HG02610 (cell line): Measurements from ENCODE around the gene ZFAND3.

Experiments used
- ATAC-seq: cut with Tn5 transposase; IDR thresholded peaks from one replicate; pipeline ENCODE4 v1.9.1; 2021; ENCODE audit warnings: mild to moderate bottlenecking, moderate library complexity; ENCODE audit not compliant: unreplicated experiment

The ZFAND3 gene

GRCh38 chr6:38146021-38146733, 326.6 kb downstream of the ZFAND3 start:
- no peak for ATAC-seq

DNA sequence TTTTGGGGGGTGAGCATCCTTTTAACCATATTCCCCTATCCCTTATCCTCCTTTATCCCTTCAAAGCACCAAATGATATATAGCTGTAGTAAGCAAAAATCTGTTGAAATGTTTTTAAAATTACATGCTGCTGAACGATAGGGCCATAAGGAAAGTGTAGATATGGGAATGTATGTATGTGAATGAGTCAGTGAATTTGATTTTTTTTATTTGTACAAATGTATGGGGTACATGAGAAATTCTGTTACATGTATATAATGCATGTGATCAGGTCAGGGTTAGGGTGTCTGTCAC, 327.2 kb downstream of the ZFAND3 start:
- ATAC-seq: no peak

DNA sequence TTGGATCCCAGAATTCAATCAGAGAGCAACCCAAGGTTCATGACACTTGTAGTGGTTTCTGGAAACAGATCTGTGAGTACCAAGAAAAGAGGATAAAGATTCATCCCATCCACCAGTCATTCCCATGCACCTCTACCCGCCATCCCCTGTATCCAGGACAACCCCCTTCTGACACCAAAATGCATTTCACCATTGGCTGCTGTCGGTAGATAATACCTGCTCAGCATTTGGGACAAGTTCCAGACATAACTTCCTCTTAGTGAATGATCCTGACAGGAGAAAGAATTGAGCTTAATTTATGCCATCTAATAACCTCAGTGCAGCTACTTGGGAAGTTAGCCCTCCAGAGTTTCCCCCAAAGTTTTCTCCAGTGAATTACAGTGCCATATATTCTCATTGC, 329.1 kb downstream of the ZFAND3 start:
- ATAC-seq: no peak

- ATAC-seq: no peak
Measured at GRCh38 chr6:38149531-38149930, 330.0 kb downstream of the ZFAND3 start.

DNA sequence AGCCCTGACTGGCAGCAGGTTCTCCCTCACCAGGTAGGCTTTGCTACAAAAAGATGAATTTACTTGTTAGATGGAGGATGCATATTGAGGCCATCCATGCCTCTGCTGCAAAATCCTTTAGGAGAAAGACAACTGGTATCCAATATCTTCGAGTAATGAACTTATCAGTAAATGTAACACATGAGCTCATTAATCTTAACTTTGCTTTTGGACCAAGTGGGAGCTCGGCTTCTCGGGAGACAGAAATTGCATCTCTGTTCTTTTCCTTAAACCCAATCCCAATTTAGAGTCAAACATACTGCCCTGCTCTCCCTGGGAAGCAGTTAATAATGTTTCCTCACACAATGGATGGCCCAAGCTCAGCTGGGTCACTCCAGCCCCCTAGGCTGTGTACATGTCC, 330.5 kb downstream of the ZFAND3 start:
- no peak for ATAC-seq

DNA sequence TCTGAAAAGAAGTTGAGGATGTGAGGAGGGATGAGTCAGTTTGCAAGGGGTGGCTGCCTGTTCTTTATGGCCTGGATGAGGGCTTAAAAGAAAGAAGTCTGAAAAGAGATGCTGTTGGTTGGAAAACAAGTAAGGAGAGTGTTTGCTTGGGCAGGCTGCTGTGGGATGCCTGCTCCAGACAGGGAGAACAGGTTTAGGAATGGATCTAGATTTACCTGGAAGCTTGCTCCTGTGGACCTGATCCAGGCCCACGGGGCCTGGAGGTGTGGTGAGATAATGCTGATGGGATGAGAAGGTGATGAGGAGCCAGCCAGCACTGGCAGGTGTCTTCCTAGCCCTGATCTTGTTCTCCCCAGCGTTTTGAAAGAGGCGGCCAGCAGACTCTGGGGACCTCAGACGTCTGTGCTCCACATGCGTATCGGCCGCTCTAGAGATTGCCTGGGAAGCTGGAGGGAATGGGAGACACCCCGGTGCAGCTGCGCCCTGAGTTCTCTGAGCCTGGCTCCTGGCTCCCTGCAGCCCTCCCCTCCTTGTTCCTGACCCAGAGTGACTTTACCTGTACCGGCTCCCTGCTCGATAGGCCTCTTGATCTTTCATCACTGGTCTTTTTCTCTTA, 331.3 kb downstream of the ZFAND3 start:
- no peak for ATAC-seq

GRCh38 chr6:38151580-38152500, 332.3 kb downstream of the ZFAND3 start:
- no peak for ATAC-seq

DNA sequence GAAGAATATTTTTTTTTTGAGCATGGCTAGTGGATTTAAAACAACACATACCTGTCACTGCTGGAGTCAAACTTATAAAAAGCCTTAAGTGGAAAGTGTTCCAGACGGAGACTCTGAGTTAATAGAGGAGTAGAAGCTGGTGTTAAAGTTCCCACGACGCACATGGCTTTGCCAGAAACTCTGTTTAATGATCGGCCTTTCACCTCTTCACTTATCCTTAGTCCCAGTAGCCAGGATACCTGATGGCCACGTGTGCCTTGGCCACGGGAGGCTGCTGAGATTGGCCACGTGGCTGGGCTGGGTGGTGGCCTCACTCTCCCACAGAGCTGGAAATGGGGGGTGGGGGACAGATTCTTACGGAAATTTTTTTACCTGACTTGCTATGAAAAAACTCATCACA, 333.1 kb downstream of the ZFAND3 start:
- ATAC-seq: no peak

DNA sequence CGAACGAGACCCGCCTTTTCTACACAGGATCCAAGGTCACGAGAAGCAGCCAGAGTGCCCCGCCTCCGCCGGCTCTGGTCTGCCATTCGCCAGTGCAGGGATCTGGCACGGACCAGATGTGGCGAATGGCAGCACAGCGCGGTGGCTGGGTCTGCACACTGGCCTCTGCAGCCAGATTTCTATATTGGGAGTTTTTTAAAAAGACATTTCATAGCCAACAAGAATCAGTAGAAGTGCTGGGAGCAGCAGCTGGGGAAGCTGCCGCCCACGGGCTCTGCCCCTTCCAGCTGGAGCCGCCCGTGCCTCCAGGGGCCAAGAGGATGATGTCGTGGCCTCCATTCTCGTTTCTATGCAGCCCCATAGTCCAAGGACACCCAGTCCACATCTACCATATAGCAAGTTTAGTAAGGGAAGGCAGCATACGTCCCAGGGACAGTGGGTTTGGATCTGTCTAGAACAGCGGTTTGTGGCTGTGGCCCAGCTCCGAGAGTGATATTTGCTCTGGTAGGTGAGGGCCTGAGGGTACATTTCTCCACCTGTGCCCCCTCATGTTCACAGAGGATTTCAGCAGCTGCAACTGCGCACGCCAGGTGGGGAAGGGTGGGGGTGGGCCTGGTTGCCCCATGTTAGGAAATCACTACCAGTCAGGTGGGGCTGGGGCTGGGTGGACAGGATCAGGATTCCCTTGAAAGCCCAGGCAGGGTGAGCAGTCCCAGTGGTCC, 333.7 kb downstream of the ZFAND3 start:
- ATAC-seq: no peak

DNA sequence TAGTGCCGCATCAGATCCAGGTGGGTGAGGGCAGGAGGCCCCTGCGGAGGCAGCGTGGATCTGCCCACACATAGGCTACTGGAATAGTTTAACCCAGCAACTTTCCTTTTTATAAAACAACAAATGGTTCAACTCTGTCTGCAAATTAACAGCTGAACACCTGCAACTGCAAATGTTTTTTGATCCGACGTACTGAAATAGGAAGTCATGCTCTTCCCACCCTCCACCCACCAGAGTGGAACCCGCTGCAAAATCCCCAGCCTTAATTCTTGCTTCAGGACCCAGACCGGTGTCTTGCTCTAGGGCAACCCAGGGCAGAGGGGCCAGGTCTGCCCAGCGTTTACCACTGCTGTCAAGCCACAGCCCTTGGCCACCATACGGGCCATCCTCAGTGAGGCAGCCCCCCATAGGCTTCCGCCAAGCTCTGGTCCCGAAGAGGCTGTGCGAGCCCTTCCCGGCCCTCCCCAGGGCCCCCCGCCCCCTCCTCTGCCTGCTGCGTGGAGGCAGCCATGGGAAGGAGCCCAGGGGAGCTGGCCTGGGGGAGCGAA, 334.3 kb downstream of the ZFAND3 start:
- ATAC-seq: no peak

GRCh38 chr6:38154731-38155130, 335.2 kb downstream of the ZFAND3 start:
- ATAC-seq: no peak

- no peak for ATAC-seq
Measured at GRCh38 chr6:38155144-38155543, 335.6 kb downstream of the ZFAND3 start.

DNA sequence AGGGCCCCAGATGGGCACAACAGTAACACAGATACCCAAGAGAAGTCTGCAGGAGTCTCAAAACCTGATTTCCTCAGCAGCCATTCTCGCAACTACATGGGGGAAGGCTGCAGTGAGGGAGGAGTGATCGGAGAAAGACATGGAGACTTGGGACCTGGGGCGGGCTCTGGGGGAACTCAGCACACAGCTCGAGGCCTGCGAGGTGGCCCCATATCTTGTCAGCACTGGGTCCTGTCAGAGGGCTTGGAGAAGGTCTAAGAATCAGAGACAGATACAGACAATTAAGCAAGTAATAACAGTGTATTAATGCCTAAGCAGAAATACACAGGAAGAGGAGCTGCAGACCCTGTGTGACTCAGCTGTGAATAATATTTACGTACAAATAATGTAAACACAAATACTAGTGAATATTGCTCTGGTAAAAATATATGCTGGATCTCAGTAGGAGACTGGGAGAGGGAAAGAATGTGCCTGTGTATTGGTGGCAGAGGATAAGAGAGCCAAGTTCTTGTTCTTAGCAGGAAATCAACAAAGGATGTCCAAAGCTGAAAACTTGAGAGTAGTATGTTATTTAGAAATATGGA, 336.2 kb downstream of the ZFAND3 start:
- ATAC-seq: no peak

DNA sequence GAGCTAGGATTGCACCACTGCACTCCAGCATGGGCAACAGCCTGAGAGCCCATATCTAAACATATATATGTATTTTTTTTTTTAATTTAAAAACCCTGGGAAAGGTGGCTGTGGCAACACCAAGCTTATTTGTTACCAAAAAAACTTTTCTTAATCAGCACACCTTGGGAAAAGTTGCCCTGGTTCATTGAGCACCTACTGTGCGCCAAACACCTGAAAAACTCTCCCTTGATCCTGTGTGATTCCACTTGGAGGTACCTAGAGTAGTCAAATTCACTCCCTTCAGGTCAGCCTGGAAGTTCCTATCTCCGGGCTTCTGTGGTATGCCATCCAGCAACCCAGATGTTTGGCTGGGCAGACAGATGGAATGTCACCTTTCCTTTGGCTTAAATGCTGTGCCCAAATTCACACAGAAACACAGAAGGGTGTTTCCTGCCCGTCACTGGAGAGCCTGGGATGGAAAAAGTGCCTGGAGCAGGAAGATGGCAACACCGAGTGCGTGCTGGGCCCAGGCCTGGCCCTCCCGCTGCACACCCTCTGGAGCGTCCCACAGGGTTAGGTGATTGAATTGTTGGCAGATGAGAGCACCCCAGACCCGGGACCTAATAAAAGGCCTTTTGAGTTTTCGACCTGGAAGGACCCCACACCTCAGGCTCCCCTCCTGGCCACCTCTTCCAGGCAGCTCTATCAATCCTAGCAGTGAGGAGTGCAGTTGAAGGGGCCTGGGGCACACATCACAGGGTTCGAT, 337.5 kb downstream of the ZFAND3 start:
- ATAC-seq: no peak

DNA sequence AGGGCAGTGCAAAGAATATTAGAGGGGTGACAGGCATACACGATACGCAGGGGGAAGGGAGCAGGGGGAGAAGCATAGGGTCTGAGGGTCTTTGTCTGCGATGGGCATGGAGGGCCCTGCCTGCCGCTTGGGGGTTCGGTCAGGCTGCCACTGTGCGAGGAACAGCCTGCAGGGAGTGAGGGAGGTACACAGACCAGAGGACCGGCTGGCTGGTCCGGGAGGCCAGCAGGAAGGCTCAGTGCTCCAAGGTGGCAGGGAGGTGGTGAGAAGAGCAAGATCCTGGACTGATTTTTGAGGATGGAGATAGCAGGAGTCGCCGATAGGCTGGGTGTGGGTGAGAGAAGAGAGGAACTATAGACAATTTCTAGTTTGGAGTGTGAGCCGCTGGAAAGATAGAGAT, 338.4 kb downstream of the ZFAND3 start:
- ATAC-seq: no peak

- ATAC-seq: no peak
Measured at GRCh38 chr6:38158762-38159350, 339.3 kb downstream of the ZFAND3 start.

GRCh38 chr6:38159596-38159995, 340.1 kb downstream of the ZFAND3 start:
- ATAC-seq: no peak

DNA sequence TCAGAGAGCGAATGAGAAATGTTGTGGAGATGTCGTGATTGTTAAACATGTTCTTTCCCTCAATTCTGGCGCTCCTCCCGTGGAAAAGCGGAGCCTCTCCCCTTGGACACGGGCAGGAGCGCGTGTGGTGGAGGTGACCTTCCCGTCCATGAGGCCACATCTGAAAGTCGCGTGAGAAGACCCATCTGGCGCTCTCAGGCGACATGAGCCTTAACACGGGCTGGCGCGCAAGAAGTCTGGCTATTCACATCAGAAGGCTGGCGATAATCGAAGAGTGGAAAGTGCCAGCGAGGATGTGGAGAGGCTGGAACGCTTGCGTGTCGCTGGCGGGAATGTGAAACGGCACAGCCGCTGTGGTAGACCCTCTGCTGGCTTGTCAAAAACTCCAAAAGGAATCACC, 341.3 kb downstream of the ZFAND3 start:
- no peak for ATAC-seq

- no peak for ATAC-seq
Measured at GRCh38 chr6:38161331-38161730, 341.8 kb downstream of the ZFAND3 start.
